RPMI8226 (cell line): ENCODE data around the gene EXOC6.

Source experiments
- DNase-seq: peaks from one replicate; pipeline ENCODE4 v3.0.0-alpha.2; 2015

The EXOC6 gene

DNA sequence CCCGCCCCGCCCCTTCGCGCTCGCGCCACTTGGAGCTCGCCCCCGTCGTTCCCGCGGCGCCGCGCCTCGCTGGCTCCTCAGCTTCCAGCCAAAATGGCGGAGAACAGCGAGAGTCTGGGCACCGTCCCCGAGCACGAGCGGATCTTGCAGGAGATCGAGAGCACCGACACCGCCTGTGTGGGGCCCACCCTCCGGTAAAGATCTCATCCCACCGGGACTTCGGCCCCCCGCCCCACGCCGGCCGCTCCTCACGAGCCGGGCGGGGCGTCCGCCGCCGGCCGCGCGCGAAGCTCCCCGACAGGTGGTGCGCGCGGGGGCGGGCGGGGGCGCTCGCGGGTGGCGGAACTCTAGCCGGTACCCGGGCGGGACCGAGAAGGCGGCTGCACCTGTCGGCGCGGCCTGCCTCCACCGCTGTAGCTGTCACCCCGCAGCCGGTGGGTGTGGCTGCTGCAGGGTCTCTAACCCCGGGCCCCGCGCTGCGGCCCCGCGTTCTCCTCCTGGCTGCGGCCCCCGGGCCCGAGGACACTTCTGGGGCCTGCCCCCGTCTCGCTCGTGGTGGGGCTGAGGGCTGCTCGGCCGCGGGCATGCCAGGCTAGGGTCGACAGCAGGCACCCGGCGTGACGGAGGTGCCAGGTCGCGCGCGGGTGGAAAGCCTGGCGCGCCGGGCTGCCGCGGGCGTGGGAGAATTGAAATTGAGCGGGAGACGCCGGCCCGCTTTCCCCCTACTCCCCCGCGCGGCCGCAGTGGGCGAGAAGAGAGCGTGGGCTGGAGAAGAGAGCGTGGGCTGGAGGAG, at the start of gene EXOC6:
Gene EXOC6, plus strand, starts transcription at position 80 of the 793 bp plus-strand sequence. Its CDS starts 14 bp downstream, at position 94.
- peak; percentile 84 for DNase-seq

DNA sequence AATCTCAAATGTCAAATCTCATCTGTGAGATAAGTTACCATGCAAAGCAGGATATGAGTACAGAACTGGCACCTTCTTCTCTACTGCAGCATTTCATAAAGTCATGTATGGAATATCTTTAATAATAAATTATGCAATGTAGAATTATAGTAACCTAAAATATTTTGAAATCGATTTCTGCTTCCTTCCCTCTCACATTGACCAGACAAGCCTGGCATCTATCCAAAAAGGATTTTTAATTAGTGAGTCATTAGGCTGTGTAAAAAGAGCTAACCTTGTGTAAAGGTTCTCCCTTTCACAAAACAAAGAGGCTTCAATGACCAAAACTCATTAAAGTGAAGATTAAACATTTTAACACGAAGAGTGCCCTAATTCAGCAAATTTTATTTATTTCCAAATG, 48.8 kb upstream of the EXOC6 start:
- DNase-seq = no peak

GRCh38 chr10:92800134-92800733, 48.1 kb upstream of the EXOC6 start:
- DNase-seq = no peak

DNA sequence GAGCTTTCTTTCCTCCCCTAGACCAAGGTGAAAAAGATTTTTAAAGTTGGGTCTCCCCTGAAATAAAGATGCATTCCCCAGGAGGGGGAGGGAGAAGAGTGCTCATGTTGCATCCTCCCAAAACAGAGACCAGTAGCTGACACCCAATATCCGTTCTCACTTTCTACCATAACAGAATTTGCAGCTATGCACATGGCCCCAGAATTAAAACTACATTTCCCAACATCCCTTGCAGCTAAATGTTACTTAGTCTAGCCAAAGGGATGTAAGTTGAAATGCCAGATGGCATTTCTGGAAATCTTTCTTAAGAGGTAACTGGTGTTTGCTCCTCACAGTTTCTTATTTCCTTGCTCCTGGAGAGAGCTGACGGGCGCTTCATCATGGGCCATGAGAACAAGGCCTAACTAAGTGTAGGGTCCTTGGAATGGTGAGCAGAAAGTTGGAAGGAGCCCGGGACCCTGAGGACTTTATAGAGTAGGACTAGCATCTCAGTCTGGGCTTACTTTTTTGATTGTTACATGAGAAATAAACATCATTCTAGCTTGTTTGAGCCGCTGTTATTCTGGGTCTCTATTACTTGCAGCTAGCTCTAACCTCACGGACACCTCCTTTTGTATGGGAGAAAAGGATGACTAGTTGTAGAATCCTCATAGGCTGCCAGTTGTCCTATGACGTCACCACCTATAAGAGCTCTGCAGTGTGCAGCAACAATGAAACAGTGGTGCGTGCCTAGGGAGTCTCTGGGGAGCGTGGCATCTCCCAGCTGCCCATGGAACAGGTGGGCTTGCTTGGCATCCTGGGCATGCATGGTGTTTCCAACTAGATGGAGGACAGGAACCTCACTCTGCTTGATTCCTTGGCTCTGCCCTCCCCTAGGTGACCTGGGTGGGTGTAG, 46.1 kb upstream of the EXOC6 start:
- DNase-seq = no peak

DNA sequence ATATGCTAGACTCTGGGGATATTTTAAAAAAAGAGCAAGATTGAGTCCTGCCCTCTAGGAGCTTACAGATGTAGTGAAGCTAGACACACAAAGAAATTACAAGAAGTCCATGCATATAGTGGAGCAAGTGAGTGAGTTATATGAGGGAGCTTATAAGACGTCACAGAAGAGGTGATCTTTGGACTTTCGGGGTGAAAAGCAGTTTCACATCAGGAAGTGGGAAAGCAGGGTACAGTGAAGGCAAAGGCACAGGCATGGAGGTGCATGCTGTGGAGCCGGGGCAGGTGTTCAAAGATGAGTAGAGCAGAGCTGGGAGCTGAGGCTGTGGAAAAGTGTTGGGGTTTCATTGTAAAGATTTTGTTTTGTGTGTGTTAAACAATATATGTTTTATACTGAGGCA, 38.5 kb upstream of the EXOC6 start:
- no peak for DNase-seq

- DNase-seq = no peak
These were observed 37.3 kb upstream of the EXOC6 start for GRCh38 chr10:92810934-92811532.

- no peak for DNase-seq
These were observed 36.3 kb upstream of the EXOC6 start for GRCh38 chr10:92811986-92812385.

DNA sequence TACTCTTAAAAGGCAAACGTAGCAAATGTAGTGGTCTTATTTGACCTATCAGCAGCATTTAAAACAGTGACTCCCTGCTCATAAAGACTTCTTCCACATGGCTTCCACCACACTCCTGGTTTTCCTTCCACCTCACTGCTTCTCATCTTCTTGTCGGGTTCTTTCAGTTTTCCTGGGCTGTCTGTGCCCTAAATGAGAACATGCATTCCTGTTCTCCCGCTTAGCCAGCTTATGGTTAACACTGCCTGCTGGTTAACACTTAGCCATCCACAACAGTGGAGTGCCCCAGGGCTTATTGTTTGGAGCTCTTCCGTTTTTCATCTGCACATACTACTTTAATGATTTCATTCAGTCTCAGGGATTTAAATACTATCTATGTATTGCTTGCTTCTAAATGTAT, 34.3 kb upstream of the EXOC6 start:
- DNase-seq = no peak

GRCh38 chr10:92814790-92815189, 33.5 kb upstream of the EXOC6 start:
- no peak for DNase-seq

DNA sequence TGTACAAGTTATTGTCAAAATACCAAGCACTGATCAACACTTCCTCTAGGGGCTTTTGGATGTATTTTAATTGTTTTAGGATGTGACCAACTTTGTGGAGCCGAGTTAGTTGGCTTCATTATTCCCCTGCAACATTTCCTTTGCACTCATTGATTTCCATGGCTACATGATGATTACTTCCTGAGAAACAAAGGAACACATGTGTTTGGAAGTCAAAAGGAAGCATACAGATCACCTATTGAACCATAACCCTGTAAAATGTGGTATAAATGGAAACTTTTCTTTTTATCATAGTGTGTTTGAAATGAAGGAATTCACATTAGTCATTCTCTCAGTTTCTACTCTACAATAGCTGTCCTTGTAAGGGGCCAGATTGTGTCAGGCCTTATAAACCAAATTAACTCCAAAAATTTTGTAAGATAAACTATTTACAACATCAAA, 32.2 kb upstream of the EXOC6 start:
- no peak for DNase-seq

DNA sequence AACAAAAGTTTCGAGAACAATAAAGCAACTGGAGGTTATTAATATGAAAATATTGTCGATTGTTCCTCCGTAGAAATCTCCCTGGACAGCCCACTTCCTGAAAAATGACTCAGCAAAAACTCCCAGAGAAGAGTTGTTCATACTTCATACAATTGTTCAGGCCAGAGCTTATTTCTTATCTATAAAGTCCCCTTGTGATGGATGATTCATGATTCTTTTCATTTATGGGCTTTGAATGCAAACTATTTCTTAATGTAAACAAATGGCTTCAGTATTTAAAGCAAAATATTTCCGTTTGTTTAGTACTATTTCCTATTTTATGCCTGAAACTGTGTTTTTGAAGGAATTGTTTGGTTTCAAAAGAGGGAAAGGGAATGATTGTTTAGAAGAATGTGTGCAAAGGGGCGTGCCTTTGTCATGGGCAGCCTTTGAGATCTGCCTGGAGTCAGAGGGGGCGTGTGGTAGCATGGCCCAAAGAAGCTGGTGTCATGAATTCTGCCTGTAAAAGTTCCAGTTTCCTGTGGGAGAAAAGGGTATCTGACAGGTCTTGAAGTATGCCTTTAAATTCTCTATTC, 26.2 kb upstream of the EXOC6 start:
- no peak for DNase-seq

GRCh38 chr10:92822964-92823363, 25.4 kb upstream of the EXOC6 start:
- DNase-seq = no peak

DNA sequence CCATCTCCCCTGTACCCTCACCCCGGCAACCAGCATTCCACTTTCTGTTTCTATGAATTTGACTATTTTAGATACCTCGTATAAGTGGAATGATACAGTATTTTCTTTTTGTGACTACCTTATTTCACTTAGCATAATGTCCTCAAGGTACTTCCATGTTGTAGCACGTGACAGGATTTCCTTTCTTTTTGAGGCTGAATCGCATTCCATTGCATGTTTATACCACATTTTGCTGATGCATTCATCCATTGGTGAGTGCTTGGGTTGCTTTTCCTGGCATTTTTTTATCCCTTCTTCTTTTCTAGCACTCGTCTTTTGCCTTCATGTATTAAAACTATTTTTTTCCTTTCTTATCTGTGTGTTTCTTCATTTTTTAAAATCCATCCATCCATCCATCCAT, 22.3 kb upstream of the EXOC6 start:
- no peak for DNase-seq

DNA sequence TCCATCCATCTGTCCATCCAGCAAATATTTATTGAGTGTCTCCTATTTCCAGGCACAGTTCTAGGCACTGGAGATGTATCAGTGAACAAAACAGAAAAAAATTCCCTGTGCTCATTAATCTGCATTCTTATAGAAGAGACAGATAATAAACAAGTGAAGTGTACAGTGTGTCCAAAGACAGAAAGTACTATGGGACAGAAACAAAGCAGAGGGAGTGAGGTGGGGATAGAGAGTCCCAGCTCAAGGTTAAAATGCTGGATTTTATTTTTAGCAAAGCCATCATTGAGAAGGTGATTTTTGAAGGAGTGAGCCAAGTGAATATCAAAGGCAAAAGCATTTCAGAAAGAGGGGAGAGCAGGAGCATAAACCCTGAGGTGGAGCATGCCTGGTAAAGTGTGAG, 21.8 kb upstream of the EXOC6 start:
- no peak for DNase-seq

- DNase-seq = no peak
These were observed 19.1 kb upstream of the EXOC6 start for GRCh38 chr10:92829042-92829785.

DNA sequence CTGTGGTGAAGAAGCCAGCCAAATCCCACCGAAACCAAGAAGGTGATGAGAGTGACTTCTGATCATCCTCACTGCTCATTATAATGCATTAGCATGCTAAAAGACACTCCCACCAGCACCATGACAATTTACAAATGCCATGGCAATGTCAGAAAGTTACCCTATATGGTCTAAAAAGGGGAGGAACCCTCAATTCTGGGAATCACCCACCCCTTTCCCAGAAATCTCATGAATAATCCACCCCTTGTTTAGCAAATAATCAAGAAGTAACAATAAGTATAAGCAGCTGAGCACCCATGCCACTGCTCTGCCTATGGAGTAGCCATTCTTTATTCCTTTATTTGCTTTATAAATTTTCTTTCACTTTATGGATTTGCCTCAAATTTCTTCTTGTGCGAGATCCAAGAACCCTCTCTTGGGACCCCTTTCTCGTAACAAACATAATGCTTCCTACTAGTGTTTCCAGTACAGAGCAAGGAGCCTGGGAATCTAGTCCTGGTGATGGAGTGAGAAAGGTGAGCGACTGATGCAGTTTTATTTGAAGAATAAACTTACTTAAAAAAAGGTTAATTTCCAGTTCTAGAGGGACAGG, 18.4 kb upstream of the EXOC6 start:
- no peak for DNase-seq

GRCh38 chr10:92830478-92831389, 17.6 kb upstream of the EXOC6 start:
- DNase-seq = no peak

- DNase-seq = no peak
These were observed 16.2 kb upstream of the EXOC6 start for GRCh38 chr10:92832121-92832520.

DNA sequence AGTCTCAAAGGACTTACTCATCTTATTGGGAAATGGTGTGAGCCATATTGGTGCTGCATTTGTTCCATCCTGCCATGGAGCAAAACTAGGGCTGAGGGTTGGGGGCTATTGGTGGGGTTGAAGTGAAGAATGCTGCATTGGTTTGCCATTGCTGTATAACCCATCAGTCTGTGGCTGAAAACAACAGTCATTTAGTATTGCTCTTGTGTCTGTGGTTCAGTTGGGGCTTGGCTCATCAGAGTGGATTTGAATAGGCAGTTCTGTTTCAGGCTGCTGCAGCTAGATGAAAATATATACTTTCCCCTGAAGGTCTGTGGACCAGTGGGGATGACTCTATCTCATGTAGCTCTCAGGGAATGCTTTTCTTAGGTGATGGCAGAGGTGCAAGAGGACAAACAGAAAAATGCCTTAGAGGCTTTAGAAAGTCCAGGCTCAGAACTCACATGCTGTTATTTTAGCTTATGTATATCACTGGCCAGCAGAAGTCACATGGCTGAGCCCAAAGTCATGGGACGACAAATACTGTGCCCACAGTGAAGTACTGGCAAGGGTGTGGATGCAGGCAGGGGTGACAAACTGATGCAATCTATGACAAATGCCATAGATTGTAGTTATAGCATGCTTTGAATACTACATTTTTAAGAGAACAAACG, 15.2 kb upstream of the EXOC6 start:
- DNase-seq = no peak

GRCh38 chr10:92834331-92834730, 14.0 kb upstream of the EXOC6 start:
- DNase-seq = no peak
